Activated T-helper 1 cell treated with anti-CD3 and anti-CD28 coated beads, Interleukin-12 subunit alpha, Interleukin-12 subunit beta, Interleukin-2, Interleukin-4 antibody, amounts not matched to agents 30 ng/mL and 10 ng/mL and 1 ng/mL, durations not matched to agents 14 hours and 24 hours and 36 hours (primary cell): ENCODE results near the gene CCDC107. TPM values are rescaled to one million over a fixed set of nuclear protein-coding genes. Genes with fewer than 3 reads are reported as not detected.

ENCODE experiments used
- DNase-seq: peaks from one replicate; pipeline ENCODE4 v3.0.0; 2021; ENCODE audit warnings: low spot score
- H3K27ac Mint-ChIP-seq: one replicate; pipeline ENCODE4 v1.8.0; 2021; ENCODE audit warnings: mild to moderate bottlenecking, mixed read lengths
- H3K27me3 Mint-ChIP-seq: one replicate; pipeline ENCODE4 v1.8.0; 2022; ENCODE audit warnings: mild to moderate bottlenecking, moderate library complexity, mixed read lengths; ENCODE audit not compliant: insufficient read depth
- H3K36me3 Mint-ChIP-seq: one replicate; pipeline ENCODE4 v1.8.0; 2021; ENCODE audit warnings: low read depth, mixed read lengths
- H3K4me1 Mint-ChIP-seq: one replicate; pipeline ENCODE4 v1.8.0; 2021; ENCODE audit warnings: low read depth, mixed read lengths
- H3K4me3 Mint-ChIP-seq: one replicate; pipeline ENCODE4 v1.8.0; 2021; ENCODE audit warnings: mild to moderate bottlenecking, moderate library complexity, mixed read lengths
- H3K9me3 Mint-ChIP-seq: one replicate; pipeline ENCODE4 v1.8.0; 2021; ENCODE audit warnings: mixed read lengths
- intact Hi-C: fragments of 100-400 bp; cut with micrococcal nuclease; formaldehyde crosslinking; loops from one replicate; pipeline ENCODE4 v1.15.1; 2024
- total RNA-seq: library from RNA; stranded (reverse); gene quantifications from 2 replicates; pipeline ENCODE4 v1.2.3, GENCODE V29; 2022

Gene CCDC107
- total RNA-seq, 1 donor from 2014 or later = 20.6 TPM

GRCh38 chr9:35706951-35707350, 48.9 kb downstream of the CCDC107 start:
- intact Hi-C loops = no loop called here
- DNase-seq = no peak
- no peak overlapping the region for H3K4me3 Mint-ChIP-seq
- H3K4me1 Mint-ChIP-seq = peaks cover 4% of the 10 kb centered on the region
- H3K27ac Mint-ChIP-seq = no peak overlapping the region
- peaks cover 65% of the 10 kb centered on the region for H3K36me3 Mint-ChIP-seq
- H3K27me3 Mint-ChIP-seq = no peaks in the 10 kb centered on the region
- no peaks in the 10 kb centered on the region for H3K9me3 Mint-ChIP-seq

GRCh38 chr9:35708146-35708545, 50.1 kb downstream of the CCDC107 start:
- Mint-ChIP-seq H3K27me3 (no peaks in the 10 kb centered on the region), H3K4me3 (no peak overlapping the region), H3K4me1 (peaks cover 5% of the 10 kb centered on the region), H3K27ac (no peak overlapping the region), H3K9me3 (no peaks in the 10 kb centered on the region), H3K36me3 (peaks cover 69% of the 10 kb centered on the region)
- no peak for DNase-seq
- intact Hi-C loops = no loop called here

- intact Hi-C loops = no loop called here
- Mint-ChIP-seq H3K4me1 (peaks cover 5% of the 10 kb centered on the region), H3K27ac (no peak overlapping the region), H3K36me3 (peaks cover 77% of the 10 kb centered on the region), H3K27me3 (no peaks in the 10 kb centered on the region), H3K9me3 (no peaks in the 10 kb centered on the region), H3K4me3 (no peak overlapping the region)
- no peak for DNase-seq
These were observed 52.9 kb downstream of the CCDC107 start for GRCh38 chr9:35710818-35711500.

Other genes with a start within 250 kb of the CCDC107 start
- 4.4 and 5.8 TPM in 2 replicates for gene RUSC2, start 168.2 kb upstream of the CCDC107 start, total RNA-seq
- 61.5 and 62.1 TPM in 2 replicates for gene TESK1, start 53.0 kb upstream of the CCDC107 start, total RNA-seq
- gene CD72, start 39.9 kb upstream of the CCDC107 start, total RNA-seq = 8.3 and 9.6 TPM in 2 replicates
- 86.6 and 90.5 TPM in 2 replicates for gene SIT1, start 7.4 kb upstream of the CCDC107 start, total RNA-seq
- 5,317 and 5,787 TPM in 2 replicates for gene RMRP, start 273 bp upstream of the CCDC107 start, total RNA-seq
- 7.9 and 8.8 TPM in 2 replicates for gene ARHGEF39, start 6.9 kb downstream of the CCDC107 start, total RNA-seq
- gene CA9, start 15.6 kb downstream of the CCDC107 start, total RNA-seq = 0.44 TPM in 1 of 2 replicates, not detected in the other
- 2.5 and 4.5 TPM in 2 replicates for gene TPM2, start 31.6 kb downstream of the CCDC107 start, total RNA-seq
- 229 and 230 TPM in 2 replicates for gene TLN1, start 73.9 kb downstream of the CCDC107 start, total RNA-seq
- gene CREB3, start 74.4 kb downstream of the CCDC107 start, total RNA-seq = 32.1 and 32.6 TPM in 2 replicates
- 54.7 and 58.4 TPM in 2 replicates for gene GBA2, start 90.9 kb downstream of the CCDC107 start, total RNA-seq
- 18.4 and 18.9 TPM in 2 replicates for gene RGP1, start 91.0 kb downstream of the CCDC107 start, total RNA-seq
- not detected in 2 replicates for gene MSMP, start 96.0 kb downstream of the CCDC107 start, total RNA-seq
- 9.3 and 10.4 TPM in 2 replicates for gene NPR2, start 133.3 kb downstream of the CCDC107 start, total RNA-seq
- 0.66 and 1.0 TPM in 2 replicates for gene SPAG8, start 154.0 kb downstream of the CCDC107 start, total RNA-seq
- gene HINT2, start 156.8 kb downstream of the CCDC107 start, total RNA-seq = 47.5 and 55.3 TPM in 2 replicates
- not detected in 2 replicates for gene FAM221B, start 170.4 kb downstream of the CCDC107 start, total RNA-seq
- gene TMEM8B, start 170.9 kb downstream of the CCDC107 start, total RNA-seq = 1.7 and 1.9 TPM in 2 replicates
- gene OR13J1, start 212.1 kb downstream of the CCDC107 start, total RNA-seq = not detected in 2 replicates
- not detected in 2 replicates for gene HRCT1, start 247.9 kb downstream of the CCDC107 start, total RNA-seq